ENCODE results near the gene MDFIC2. TPM values are rescaled to one million over a fixed set of nuclear protein-coding genes. Genes with fewer than 3 reads are reported as not detected.

The MDFIC2 gene
- total and polyA plus RNA-seq, 2 donors (not counting 3 experiments of a cell fraction or from before 2014, with no cell fraction given) = not detected

GRCh38 chr3:70227437-70227836 lies 85.0 kb downstream of the MDFIC2 start:
- Histone ChIP-seq H3K4me2 (ENCODE audit: insufficient read depth, low read length) (no peak overlapping the region), H3K9ac (replicated peaks; ENCODE audit: extremely low read depth, insufficient read depth, low read length) (no peak overlapping the region), H3K9me3 (replicated peaks; ENCODE audit: control insufficient read depth, insufficient read depth, low read length) (no peaks in the 10 kb centered on the region), H3K79me2 (ENCODE audit: control insufficient read depth, insufficient read depth, low read length) (no peaks in the 10 kb centered on the region), H2AFZ (ENCODE audit: low read depth, low read length) (no peak overlapping the region), H3K27ac (ENCODE audit: insufficient read depth, low read depth, low read length) (no peak overlapping the region), H3K9me1 (replicated peaks; ENCODE audit: control insufficient read depth, extremely low read depth, insufficient read depth, low read length) (no peaks in the 10 kb centered on the region), H3K4me1 (ENCODE audit: control insufficient read depth, extremely low read depth, insufficient read depth, low read length) (no peaks in the 10 kb centered on the region), H3K36me3 (ENCODE audit: control insufficient read depth in 2 of 2, extremely low read depth in 1 of 2, insufficient read depth in 2 of 2, low read length in 2 of 2) (no peaks in the 10 kb centered on the region), H3K4me3 (replicated peaks in 1 of 3; ENCODE audit: insufficient read depth in 1 of 3, low read depth in 1 of 3, low read length in 3 of 3) (no peak overlapping the region), H4K20me1 (replicated peaks; ENCODE audit: control insufficient read depth, extremely low read depth, insufficient read depth, low read length) (no peaks in the 10 kb centered on the region), H3K27me3 (ENCODE audit: control insufficient read depth in 2 of 2, insufficient read depth in 2 of 2, low read length in 2 of 2) (no peaks in the 10 kb centered on the region)
- DNase-seq (ENCODE audit: low read depth, low spot score) = no peak
- no peak for FAIRE-seq
- intact Hi-C loops (cut with micrococcal nuclease) = no loop called here
- POLR2A ChIA-PET = no interaction called here
- dilution Hi-C loops (cut with MboI; ENCODE audit: extremely low pct_ligation_motif_present, low sequenced_read_pairs) = no loop called here
- no peak for TF ChIP-seq POLR2AphosphoS5 (IDR thresholded peaks at IDR 0.05; ENCODE audit: insufficient read depth, low read depth, low read length)
- no peak for TF ChIP-seq FOS (IDR thresholded peaks at IDR 0.05; ENCODE audit: borderline replicate concordance, insufficient read depth, low read length)
- TF ChIP-seq EZH2 (IDR thresholded peaks at IDR 0.05; ENCODE audit: borderline replicate concordance, low read depth, low read length, severe bottlenecking) = no peak
- no peak for TF ChIP-seq CTCF (IDR thresholded peaks at IDR 0.05; ENCODE audit: extremely low read depth in 1 of 2, insufficient read depth in 1 of 2, low read depth in 1 of 2, low read length in 2 of 2)
- no peak for TF ChIP-seq JUN (IDR thresholded peaks at IDR 0.05; ENCODE audit: borderline replicate concordance, insufficient read depth, insufficient read length, low read depth)
- no peak for TF ChIP-seq MYC (IDR thresholded peaks at IDR 0.05; ENCODE audit: low read depth, low read length)
- TF ChIP-seq POLR2A (IDR thresholded peaks at IDR 0.05; ENCODE audit: low read depth, low read length) = no peak
- no peak for TF ChIP-seq MAX (IDR thresholded peaks at IDR 0.05; ENCODE audit: insufficient read depth, insufficient read length)
- no peak for TF ChIP-seq GATA2 (IDR thresholded peaks at IDR 0.05; ENCODE audit: insufficient read depth, insufficient read length, low read depth, low read length)
- no TSS peak for BruUV-seq (replicated peaks)
- CTCF ChIA-PET = interaction anchor here (1.7 kb wide), 1 partner anchor 9 kb away, joined by 5 read pairs; no protein-coding TSS in a partner anchor
